Endothelial cell of umbilical vein (primary cell): ENCODE data around the gene CC2D2B. TPM values are rescaled to one million over a fixed set of nuclear protein-coding genes. Genes with fewer than 3 reads are reported as not detected.
"Not testable (repeated sequence)": the region's sequence is repeated elsewhere in the genome, so short reads cannot be mapped to it uniquely, and the experiment has no call there.

Experiments used
- BruUV-seq: library from RNA; stranded (reverse); fragments of 400-500 nt; replicated peaks from 2 replicates; lab custom pipeline; 2021; lab: Mats Ljungman, UMichigan
- CTCF ChIA-PET: fragments of 300-600, 350-600 bp; sonication (Branson Sonifier 250); formaldehyde crosslinking; loops from one replicate; lab custom pipeline; 2021; ENCODE audit warnings: antibody characterized with exemption, inconsistent platforms; lab: Charles Lee
- POLR2A ChIA-PET: fragments of 300-600, 350-600 bp; sonication (Branson Sonifier 250); formaldehyde crosslinking; loops from one replicate; lab custom pipeline; 2021; ENCODE audit warnings: antibody characterized with exemption, inconsistent platforms; lab: Charles Lee
- DNase-seq: peaks from one replicate; pipeline ENCODE4 v3.0.0-alpha.2; 2011; ENCODE audit warnings: low read depth, low spot score
- FAIRE-seq: peaks from 2 replicates; lab custom pipeline; 2011; peaks lifted over from hg19 to GRCh38; lab: Jason Lieb, UNC
- H2AFZ ChIP-seq: 2 replicates; pipeline ENCODE4 v1.6.0; 2012; ENCODE audit warnings: low read depth, low read length, control low read depth, inconsistent platforms
- H3K27ac ChIP-seq: 2 replicates; pipeline ENCODE4 v1.5.1; 2011; ENCODE audit warnings: low read depth, mild to moderate bottlenecking, control low read depth, low read length, moderate library complexity; ENCODE audit not compliant: insufficient read depth
- H3K27me3 ChIP-seq, 2 experiments: 2 replicates each; pipeline versions ENCODE4 v1.6.0 to v1.6.1; 2011; ENCODE audit warnings: low read length in 2 of 2, mixed read lengths in 1 of 2; ENCODE audit not compliant: control insufficient read depth in 2 of 2, insufficient read depth in 2 of 2
- H3K36me3 ChIP-seq, 2 experiments: 2 replicates in 1 of 2; 3 replicates in 1 of 2; pipeline ENCODE4 v1.5.1; 2011; ENCODE audit warnings: low read length in 2 of 2, mild to moderate bottlenecking in 1 of 2, moderate library complexity in 1 of 2; ENCODE audit not compliant: control insufficient read depth in 2 of 2, insufficient read depth in 2 of 2; ENCODE audit errors: extremely low read depth in 1 of 2
- H3K4me1 ChIP-seq: 3 replicates; pipeline ENCODE4 v1.5.1; 2011; ENCODE audit warnings: mild to moderate bottlenecking, low read length; ENCODE audit not compliant: control insufficient read depth, insufficient read depth; ENCODE audit errors: extremely low read depth
- H3K4me2 ChIP-seq: 2 replicates; pipeline ENCODE4 v1.6.1; 2011; ENCODE audit warnings: low read length, control low read depth, mixed read lengths; ENCODE audit not compliant: insufficient read depth
- H3K4me3 ChIP-seq, 3 experiments: fragments of 200-600 bp in 1 of 3; sonication (generic), shearing (Covaris generic) in 1 of 3; replicated peaks in 1 of 3; 2 replicates each; pipeline ENCODE4 v1.5.1; 2011 to 2016; ENCODE audit warnings: control low read depth in 3 of 3, low read length in 3 of 3, mild to moderate bottlenecking in 2 of 3, inconsistent platforms in 1 of 3, low read depth in 1 of 3, moderate library complexity in 1 of 3; ENCODE audit not compliant: insufficient read depth in 1 of 3
- H3K79me2 ChIP-seq: 2 replicates; pipeline ENCODE4 v1.6.0; 2012; ENCODE audit warnings: low read length, inconsistent platforms; ENCODE audit not compliant: control insufficient read depth, insufficient read depth
- H3K9ac ChIP-seq: replicated peaks from 2 replicates; pipeline ENCODE3; 2011; ENCODE audit warnings: low read length, control low read depth; ENCODE audit not compliant: insufficient read depth; ENCODE audit errors: extremely low read depth
- H3K9me1 ChIP-seq: replicated peaks from 3 replicates; pipeline ENCODE4 v1.6.0; 2011; ENCODE audit warnings: mild to moderate bottlenecking, low read length; ENCODE audit not compliant: control insufficient read depth, insufficient read depth; ENCODE audit errors: extremely low read depth
- H3K9me3 ChIP-seq: replicated peaks from 2 replicates; pipeline ENCODE4 v1.5.1; 2012; ENCODE audit warnings: low read length, inconsistent platforms; ENCODE audit not compliant: control insufficient read depth, insufficient read depth
- H4K20me1 ChIP-seq: replicated peaks from 2 replicates; pipeline ENCODE3; 2011; ENCODE audit warnings: mild to moderate bottlenecking, low read length; ENCODE audit not compliant: control insufficient read depth, insufficient read depth; ENCODE audit errors: extremely low read depth
- EZH2 ChIP-seq: IDR thresholded peaks from 2 replicates; pipeline ENCODE4 v1.6.1; 2012; ENCODE audit warnings: borderline replicate concordance, low read depth, mild to moderate bottlenecking, moderate library complexity, low read length, inconsistent platforms; ENCODE audit not compliant: severe bottlenecking
- FOS ChIP-seq: IDR thresholded peaks from 2 replicates; pipeline ENCODE4 v1.6.1; 2011; ENCODE audit warnings: mild to moderate bottlenecking, low read length, moderate library complexity, borderline replicate concordance; ENCODE audit not compliant: insufficient read depth
- GATA2 ChIP-seq: IDR thresholded peaks from 2 replicates; pipeline ENCODE4 v1.7.0; 2011; ENCODE audit warnings: low read depth, mild to moderate bottlenecking, moderate library complexity, mixed read lengths, low read length; ENCODE audit not compliant: insufficient read length, insufficient read depth
- JUN ChIP-seq: IDR thresholded peaks from 2 replicates; pipeline ENCODE4 v1.6.1; 2011; ENCODE audit warnings: borderline replicate concordance, low read depth; ENCODE audit not compliant: insufficient read length, insufficient read depth
- MYC ChIP-seq: IDR thresholded peaks from one replicate; pipeline ENCODE4 v1.6.1; 2011; ENCODE audit warnings: mild to moderate bottlenecking, low read depth, low read length
- POLR2A ChIP-seq: IDR thresholded peaks from 2 replicates; pipeline ENCODE4 v1.6.1; 2012; ENCODE audit warnings: low read depth, mild to moderate bottlenecking, control low read depth, low read length
- POLR2AphosphoS5 ChIP-seq: IDR thresholded peaks from 2 replicates; pipeline ENCODE4 v1.6.1; 2012; ENCODE audit warnings: low read depth, mild to moderate bottlenecking, control low read depth, low read length, moderate library complexity; ENCODE audit not compliant: insufficient read depth
- dilution Hi-C: fragments of 300-500 bp; cut with MboI; formaldehyde crosslinking; loops from one replicate; pipeline ENCODE4 v1.15.0; 2019; ENCODE audit warnings: low sequenced_read_pairs; ENCODE audit not compliant: extremely low pct_ligation_motif_present
- intact Hi-C: fragments of 100-400 bp; cut with micrococcal nuclease; formaldehyde crosslinking; loops from one replicate; pipeline ENCODE4 v1.10.0; 2022
- polyA plus RNA-seq, 4 experiments: library from polyadenylated mRNA; depleted of rRNA in 3 of 4; stranded (reverse) in 3 of 4; unstranded in 1 of 4; fragments of >200 nt; gene quantifications; 2 replicates each; pipeline versions ENCODE4 v1.2.1 to v1.2.3, GENCODE V29; 2011 to 2012; ENCODE audit warnings: missing spikeins in 1 of 4
- total RNA-seq: library from RNA; stranded (reverse); gene quantifications from 2 replicates; pipeline ENCODE4 v1.2.3, GENCODE V29; 2021
- TF ChIP-seq, protein P1 (sequence below), 2 donors: IDR thresholded peaks; 1 replicate in 1 of 2; 2 replicates in 1 of 2; pipeline ENCODE4 v1.5.1; 2011; ENCODE audit warnings: low read length in 2 of 2, mild to moderate bottlenecking in 2 of 2, moderate library complexity in 2 of 2, control low read depth in 1 of 2, inconsistent platforms in 1 of 2, low read depth in 1 of 2; ENCODE audit not compliant: insufficient read depth in 1 of 2; ENCODE audit errors: extremely low read depth in 1 of 2
- TF ChIP-seq, protein P2 (sequence below): IDR thresholded peaks from 2 replicates; pipeline ENCODE4 v1.6.1; 2011; ENCODE audit not compliant: insufficient read depth, insufficient read length

CC2D2B gene
- total and polyA plus RNA-seq, 2 donors (not counting 3 experiments of a cell fraction or from before 2014, with no cell fraction given): 0.21 to 1.2 TPM

DNA sequence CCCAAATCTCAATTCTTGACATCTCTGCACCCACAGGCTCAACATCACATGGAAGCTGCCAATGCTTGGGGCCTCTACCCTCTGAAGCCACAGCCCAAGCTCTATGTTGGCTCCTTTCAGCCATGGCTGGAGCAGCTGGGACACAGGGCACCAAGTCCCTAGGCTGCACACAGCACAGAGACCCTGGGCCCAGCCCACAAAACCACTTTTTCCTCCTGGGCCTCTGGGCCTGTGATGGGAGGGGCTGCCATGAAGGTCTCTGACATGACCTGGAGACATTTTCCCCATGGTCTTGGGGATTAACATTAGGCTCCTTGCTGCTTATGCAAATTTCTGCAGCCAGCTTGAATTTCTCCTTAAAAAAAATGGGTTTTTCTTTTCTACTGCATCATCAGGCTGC is 33.0 kb upstream of the CC2D2B start:
- not testable (repeated sequence) for FAIRE-seq, BruUV-seq

DNA sequence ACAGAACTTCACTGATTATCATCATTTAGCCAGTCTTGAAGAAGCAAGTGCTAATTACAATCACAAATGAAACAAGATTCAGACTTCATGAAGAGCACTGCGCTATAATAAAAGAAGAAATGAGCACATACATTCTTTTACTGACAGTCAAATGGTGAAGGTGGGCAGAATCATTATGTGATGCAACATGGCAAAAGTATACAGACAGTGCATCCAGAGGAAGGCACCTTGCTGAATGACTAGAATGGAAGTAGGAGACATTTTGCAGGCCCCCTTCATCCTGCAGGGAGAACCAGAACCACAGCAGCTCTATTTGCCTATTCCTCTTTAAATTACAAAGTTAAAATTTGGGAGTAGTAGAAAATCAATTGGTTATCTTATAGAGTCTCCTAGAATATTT is 31.0 kb upstream of the CC2D2B start:
- ChIA-PET CTCF (interaction anchor here (1.1 kb wide), 1 partner anchor 183 kb away, joined by 4 read pairs; the partner anchor contains the start of gene TCTN3), POLR2A (no interaction called here)
- H3K79me2 ChIP-seq: no peaks in the 10 kb centered on the region
- H3K4me2 ChIP-seq: no peak overlapping the region
- no peak overlapping the region for H3K27ac ChIP-seq
- dilution Hi-C loops: no loop called here
- peaks cover 0 to 3% of the 10 kb centered on the region in 2 experiments for H3K36me3 ChIP-seq
- FAIRE-seq: no peak
- no peak overlapping the region for H3K9ac ChIP-seq
- intact Hi-C loops: no loop called here
- H3K9me3 ChIP-seq: no peaks in the 10 kb centered on the region
- no TSS peak for BruUV-seq
- no peaks in the 10 kb centered on the region for H3K9me1 ChIP-seq
- H3K4me1 ChIP-seq: no peaks in the 10 kb centered on the region
- no peaks in the 10 kb centered on the region for H3K27me3 ChIP-seq
- TF ChIP-seq EZH2: no peak
- TF ChIP-seq, protein P1, sequence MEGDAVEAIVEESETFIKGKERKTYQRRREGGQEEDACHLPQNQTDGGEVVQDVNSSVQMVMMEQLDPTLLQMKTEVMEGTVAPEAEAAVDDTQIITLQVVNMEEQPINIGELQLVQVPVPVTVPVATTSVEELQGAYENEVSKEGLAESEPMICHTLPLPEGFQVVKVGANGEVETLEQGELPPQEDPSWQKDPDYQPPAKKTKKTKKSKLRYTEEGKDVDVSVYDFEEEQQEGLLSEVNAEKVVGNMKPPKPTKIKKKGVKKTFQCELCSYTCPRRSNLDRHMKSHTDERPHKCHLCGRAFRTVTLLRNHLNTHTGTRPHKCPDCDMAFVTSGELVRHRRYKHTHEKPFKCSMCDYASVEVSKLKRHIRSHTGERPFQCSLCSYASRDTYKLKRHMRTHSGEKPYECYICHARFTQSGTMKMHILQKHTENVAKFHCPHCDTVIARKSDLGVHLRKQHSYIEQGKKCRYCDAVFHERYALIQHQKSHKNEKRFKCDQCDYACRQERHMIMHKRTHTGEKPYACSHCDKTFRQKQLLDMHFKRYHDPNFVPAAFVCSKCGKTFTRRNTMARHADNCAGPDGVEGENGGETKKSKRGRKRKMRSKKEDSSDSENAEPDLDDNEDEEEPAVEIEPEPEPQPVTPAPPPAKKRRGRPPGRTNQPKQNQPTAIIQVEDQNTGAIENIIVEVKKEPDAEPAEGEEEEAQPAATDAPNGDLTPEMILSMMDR (IDR thresholded peaks at IDR 0.05; ENCODE audit: extremely low read depth in 1 of 2, insufficient read depth in 1 of 2, low read depth in 1 of 2, low read length in 2 of 2): no peak
- TF ChIP-seq, protein P2, sequence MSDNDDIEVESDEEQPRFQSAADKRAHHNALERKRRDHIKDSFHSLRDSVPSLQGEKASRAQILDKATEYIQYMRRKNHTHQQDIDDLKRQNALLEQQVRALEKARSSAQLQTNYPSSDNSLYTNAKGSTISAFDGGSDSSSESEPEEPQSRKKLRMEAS: no peak
- TF ChIP-seq MYC: no peak
- no peak for TF ChIP-seq FOS
- no peak for TF ChIP-seq JUN
- TF ChIP-seq POLR2AphosphoS5: no peak
- no peak for TF ChIP-seq POLR2A
- TF ChIP-seq GATA2: no peak
- no peaks in the 10 kb centered on the region for H4K20me1 ChIP-seq
- H3K4me3 ChIP-seq: no peak overlapping the region
- no peak overlapping the region for H2AFZ ChIP-seq
- no peak for DNase-seq

More for the DNA sequence above, 33.0 kb upstream of the CC2D2B start:
- H3K9me1 ChIP-seq, H3K27ac ChIP-seq, H3K27me3 ChIP-seq, dilution Hi-C loops, H3K9ac ChIP-seq, H2AFZ ChIP-seq, H3K36me3 ChIP-seq, H3K9me3 ChIP-seq, H3K4me2 ChIP-seq, H3K79me2 ChIP-seq, POLR2A ChIA-PET, H3K4me3 ChIP-seq, H4K20me1 ChIP-seq, intact Hi-C loops, H3K4me1 ChIP-seq, DNase-seq: not testable (repeated sequence)
- CTCF ChIA-PET: interaction anchor here (1.4 to 1.7 kb wide), 2 partner anchors 10 to 181 kb away, joined by 3 to 7 read pairs; partner anchors contain the start of gene TCTN3
